ENCODE results near the gene RNF17.

The RNF17 gene

DNA sequence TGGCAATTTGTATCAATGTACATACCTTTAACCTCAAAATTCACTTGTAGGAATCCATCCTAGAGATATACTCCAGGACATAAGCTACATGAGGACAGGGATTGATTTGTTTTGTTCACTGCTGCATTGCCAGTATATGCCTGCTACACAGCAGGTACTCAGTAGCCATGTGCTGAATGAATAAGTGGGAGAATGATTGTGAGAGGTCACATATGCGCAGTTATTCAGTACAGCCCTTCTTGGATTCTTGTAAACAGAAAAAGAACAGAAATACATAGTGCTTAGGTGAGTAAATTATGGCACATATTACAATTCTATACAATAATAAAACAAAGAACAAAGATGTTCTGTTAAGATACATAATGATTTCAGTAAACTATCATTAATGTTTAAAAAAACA lies 133.3 kb downstream of the RNF17 start:
- ChIA-PET CTCF (interaction anchor here (0.6 kb wide), 1 partner anchor 39 kb away, joined by 3 read pairs; no protein-coding TSS in a partner anchor), POLR2A (ENCODE audit: low non-redundant PET) (no interaction called here)
- DNase-seq (ENCODE audit: low spot score) = no peak
- no peak overlapping the region for H3K27ac ChIP-seq
- TF ChIP-seq CTCF (conservative IDR thresholded peaks at IDR 0.05; ENCODE audit: low read depth) = no peak

DNA sequence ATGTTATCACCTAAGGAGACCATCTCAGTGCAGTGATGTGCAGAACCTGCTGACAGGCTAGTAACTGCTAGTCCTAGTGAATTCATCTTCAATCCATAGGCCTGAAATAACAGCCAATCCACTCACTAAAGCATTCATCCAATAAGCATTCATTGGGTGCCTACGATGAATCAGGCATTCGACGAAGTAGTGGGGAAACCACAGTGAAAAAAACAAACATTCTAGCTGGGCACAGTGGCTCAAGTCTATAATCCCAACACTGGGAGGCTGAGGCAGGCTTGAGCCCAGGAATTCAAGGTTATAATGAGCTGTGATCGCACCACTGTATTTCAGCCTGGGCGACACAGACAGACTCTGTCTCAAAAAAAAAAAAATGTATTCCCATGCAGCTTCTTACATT lies 135.6 kb downstream of the RNF17 start:
- no peak for DNase-seq (ENCODE audit: low spot score)
- POLR2A ChIA-PET (ENCODE audit: low non-redundant PET) = no interaction called here
- CTCF ChIA-PET = no interaction called here
- no peak for TF ChIP-seq CTCF (conservative IDR thresholded peaks at IDR 0.05; ENCODE audit: low read depth)
- H3K27ac ChIP-seq = no peak overlapping the region

DNA sequence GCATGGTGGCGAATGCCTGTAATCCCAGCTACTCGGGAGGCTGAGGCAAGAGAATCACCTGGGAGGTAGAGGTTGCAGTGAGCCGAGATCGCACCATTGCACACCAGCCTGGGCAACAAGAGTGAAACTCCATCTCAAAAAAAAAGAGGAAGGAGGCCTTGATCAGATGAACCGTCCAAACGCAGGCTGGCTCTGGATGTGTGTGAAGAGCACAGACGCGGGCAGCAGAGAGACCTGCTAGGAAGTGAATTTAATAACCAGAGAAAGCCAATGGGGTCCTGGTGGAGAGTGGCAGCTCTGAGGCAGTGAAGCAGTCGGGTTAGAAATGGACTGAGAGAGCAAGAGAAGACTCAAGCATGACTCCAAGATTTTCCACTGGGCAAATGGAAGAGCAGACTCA lies 136.5 kb downstream of the RNF17 start:
- H3K27ac ChIP-seq = no peak overlapping the region
- TF ChIP-seq CTCF (conservative IDR thresholded peaks at IDR 0.05; ENCODE audit: low read depth) = no peak
- ChIA-PET POLR2A (ENCODE audit: low non-redundant PET) (no interaction called here), CTCF (no interaction called here)
- no peak for DNase-seq (ENCODE audit: low spot score)

DNA sequence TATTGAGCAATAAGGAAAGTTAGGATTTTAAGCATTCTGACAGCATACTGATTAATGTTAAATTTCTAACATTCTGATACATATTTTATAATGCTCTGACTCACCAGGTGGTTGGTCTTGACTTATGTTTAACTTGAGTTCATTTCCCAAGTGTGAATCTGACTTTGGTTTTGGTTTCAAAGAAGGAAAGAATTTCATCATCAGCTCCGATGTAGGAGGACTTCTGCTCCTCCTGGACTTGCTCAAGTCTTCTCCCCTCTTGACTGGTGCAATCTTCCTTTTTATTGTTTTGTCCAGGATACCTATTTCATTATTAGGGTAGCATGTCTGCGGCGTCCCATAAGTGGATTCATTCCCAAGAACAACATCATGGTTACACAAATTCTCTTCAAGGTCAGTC lies 141.3 kb downstream of the RNF17 start:
- ChIA-PET POLR2A (ENCODE audit: low non-redundant PET) (no interaction called here), CTCF (no interaction called here)
- no peak for DNase-seq (ENCODE audit: low spot score)
- H3K27ac ChIP-seq = no peak overlapping the region
- no peak for TF ChIP-seq CTCF (conservative IDR thresholded peaks at IDR 0.05; ENCODE audit: low read depth)

DNA sequence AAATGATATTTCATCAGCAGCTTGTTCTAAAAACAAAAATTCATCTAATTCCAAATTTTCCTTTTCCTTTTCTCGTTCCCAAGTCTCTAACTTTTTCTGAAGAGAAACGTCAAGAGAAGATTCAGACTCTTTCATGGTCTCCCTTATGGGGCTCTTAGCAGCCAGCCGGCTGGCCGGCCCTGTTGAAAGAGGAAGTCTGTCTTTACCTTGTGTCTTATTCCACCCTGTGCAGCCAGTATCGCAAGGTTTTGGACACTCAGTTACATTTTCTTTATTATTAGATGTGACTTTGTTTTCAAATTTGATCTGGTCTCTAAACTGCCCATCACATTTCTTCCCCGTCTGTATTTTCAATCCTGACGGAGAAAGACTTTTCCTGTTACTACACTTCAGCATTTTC lies 142.3 kb downstream of the RNF17 start:
- no peak overlapping the region for H3K27ac ChIP-seq
- POLR2A ChIA-PET (ENCODE audit: low non-redundant PET) = no interaction called here
- TF ChIP-seq CTCF (conservative IDR thresholded peaks at IDR 0.05; ENCODE audit: low read depth) = no peak
- DNase-seq (ENCODE audit: low spot score) = no peak
- CTCF ChIA-PET = no interaction called here

- ChIA-PET CTCF (no interaction called here), POLR2A (ENCODE audit: low non-redundant PET) (no interaction called here)
- DNase-seq (ENCODE audit: low spot score) = no peak
- H3K27ac ChIP-seq = no peak overlapping the region
- no peak for TF ChIP-seq CTCF (conservative IDR thresholded peaks at IDR 0.05; ENCODE audit: low read depth)
Measured at GRCh38 chr13:24910502-24911132, 146.6 kb downstream of the RNF17 start.
